GM19324 (cell line): ENCODE measurements around the gene RETREG3.
A peak's percentile ranks its signal among the peaks of the same experiment; 100 is the strongest.
"Not testable (repeated sequence)": the region's sequence is repeated elsewhere in the genome, so short reads cannot be mapped to it uniquely, and the experiment has no call there.

ENCODE experiments used
- ATAC-seq: cut with Tn5 transposase; IDR thresholded peaks from one replicate; pipeline ENCODE4 v1.9.1; 2021; ENCODE audit warnings: mild to moderate bottlenecking, moderate library complexity; ENCODE audit not compliant: unreplicated experiment, low FRiP score

The RETREG3 gene

GRCh38 chr17:42554250-42555121 lies 54.7 kb downstream of the RETREG3 start:
- ATAC-seq, result peak; percentile 76

GRCh38 chr17:42553866-42554249 lies 55.3 kb downstream of the RETREG3 start:
- no peak for ATAC-seq

- ATAC-seq, result no peak
These were observed 55.9 kb downstream of the RETREG3 start for GRCh38 chr17:42553161-42553818.

GRCh38 chr17:42552736-42553135 lies 56.4 kb downstream of the RETREG3 start, which contains the start of gene HSD17B1:
Gene HSD17B1 (plus strand): TSS chr17:42552923. CDS start chr17:42552934, 11 bp downstream.
- not testable (repeated sequence) for ATAC-seq

- ATAC-seq, result no peak
These were observed 60.0 kb downstream of the RETREG3 start for GRCh38 chr17:42548993-42549755.

GRCh38 chr17:42548070-42548837 lies 60.9 kb downstream of the RETREG3 start:
- peak; percentile 47 for ATAC-seq

GRCh38 chr17:42547698-42548069 lies 61.5 kb downstream of the RETREG3 start:
- no peak for ATAC-seq

- no peak for ATAC-seq
These were observed 62.1 kb downstream of the RETREG3 start for GRCh38 chr17:42547001-42547461.

- ATAC-seq, result not testable (repeated sequence)
These were observed 63.2 kb downstream of the RETREG3 start for GRCh38 chr17:42545755-42546505.

- no peak for ATAC-seq
These were observed 64.3 kb downstream of the RETREG3 start for GRCh38 chr17:42544874-42545283.

GRCh38 chr17:42543190-42544079 lies 65.7 kb downstream of the RETREG3 start:
- no peak for ATAC-seq

- ATAC-seq, result no peak
These were observed 67.9 kb downstream of the RETREG3 start for GRCh38 chr17:42541041-42541833.

- not testable (repeated sequence) for ATAC-seq
These were observed 68.6 kb downstream of the RETREG3 start for GRCh38 chr17:42540558-42540957.

- no peak for ATAC-seq
These were observed 70.7 kb downstream of the RETREG3 start for GRCh38 chr17:42538482-42538881.

GRCh38 chr17:42537826-42538451 lies 71.2 kb downstream of the RETREG3 start:
- no peak for ATAC-seq

GRCh38 chr17:42537156-42537805 lies 71.9 kb downstream of the RETREG3 start:
- peak; percentile 17 for ATAC-seq
